HFFc6 (cell line): ENCODE data around the gene TUBB1. TPM values are rescaled to one million over a fixed set of nuclear protein-coding genes. Genes with fewer than 3 reads are reported as not detected.
A peak's percentile ranks its signal among the peaks of the same experiment; 100 is the strongest.

Source experiments
- DNase-seq: peaks from one replicate; pipeline ENCODE4 v3.0.0-alpha.2; 2018
- H3K27ac Mint-ChIP-seq: 2 replicates; pipeline ENCODE4 v1.8.0; 2020; ENCODE audit warnings: mild to moderate bottlenecking, mixed read lengths
- H3K27me3 Mint-ChIP-seq: 2 replicates; pipeline ENCODE4 v1.8.0; 2021; ENCODE audit warnings: mild to moderate bottlenecking, moderate library complexity, mixed read lengths; ENCODE audit not compliant: insufficient read depth
- H3K36me3 Mint-ChIP-seq: 2 replicates; pipeline ENCODE4 v1.8.0; 2021; ENCODE audit warnings: low read depth, mixed read lengths
- H3K4me1 Mint-ChIP-seq: 2 replicates; pipeline ENCODE4 v1.8.0; 2020; ENCODE audit warnings: low read depth, mixed read lengths
- H3K4me3 Mint-ChIP-seq: 2 replicates; pipeline ENCODE4 v1.8.0; 2020; ENCODE audit warnings: mild to moderate bottlenecking, moderate library complexity, mixed read lengths
- H3K9me3 Mint-ChIP-seq: 2 replicates; pipeline ENCODE4 v1.8.0; 2020; ENCODE audit warnings: mild to moderate bottlenecking, mixed read lengths
- CTCF ChIP-seq: fragments of 200-600 bp; sonication (generic); IDR thresholded peaks from 2 replicates; pipeline ENCODE4 v1.5.0; 2021; ENCODE audit warnings: antibody characterized with exemption, mild to moderate bottlenecking
- total RNA-seq, 6 experiments: library from RNA; stranded (reverse); fragmentation: NEBNext Ultra II Directional; extraction: Animal tissue kit (Norgen Biotek cat#: 25700); gene quantifications; 2 replicates in 1 of 6; 3 replicates in 5 of 6; pipeline ENCODE4 v1.2.3, GENCODE V29; 2021

Gene TUBB1
- total RNA-seq, 6 experiments from 2014 or later, result not detected

- no peak for TF ChIP-seq CTCF
- H3K9me3 Mint-ChIP-seq, result peaks cover 22% of the 10 kb centered on the region
- H3K4me1 Mint-ChIP-seq, result no peaks in the 10 kb centered on the region
- DNase-seq, result no peak
- H3K27me3 Mint-ChIP-seq, result peaks cover 22% of the 10 kb centered on the region
- no peak overlapping the region for H3K4me3 Mint-ChIP-seq
- no peak overlapping the region for H3K27ac Mint-ChIP-seq
- peaks cover 15% of the 10 kb centered on the region; the same call in 1 of the 2 replicates for H3K36me3 Mint-ChIP-seq
These were observed 45.4 kb upstream of the TUBB1 start for GRCh38 chr20:58973866-58974265.

GRCh38 chr20:58975353-58975752 lies 43.9 kb upstream of the TUBB1 start:
- no peak for DNase-seq
- Mint-ChIP-seq H3K4me3 (no peak overlapping the region), H3K4me1 (no peaks in the 10 kb centered on the region), H3K27ac (no peak overlapping the region), H3K9me3 (peaks cover 10% of the 10 kb centered on the region), H3K36me3 (peaks cover 8% of the 10 kb centered on the region; the same call in 1 of the 2 replicates), H3K27me3 (peaks cover 14% of the 10 kb centered on the region)
- TF ChIP-seq CTCF, result no peak

GRCh38 chr20:58976061-58976730 lies 43.0 kb upstream of the TUBB1 start:
- Mint-ChIP-seq H3K4me1 (no peaks in the 10 kb centered on the region), H3K27me3 (peaks cover 10% of the 10 kb centered on the region), H3K36me3 (peaks cover 8% of the 10 kb centered on the region; the same call in 1 of the 2 replicates), H3K27ac (no peak overlapping the region), H3K4me3 (no peak overlapping the region), H3K9me3 (peaks cover 10% of the 10 kb centered on the region)
- no peak for DNase-seq
- TF ChIP-seq CTCF, result no peak

GRCh38 chr20:58978351-58979190 lies 40.7 kb upstream of the TUBB1 start:
- H3K36me3 Mint-ChIP-seq, result peaks cover 15% of the 10 kb centered on the region
- peaks cover 10% of the 10 kb centered on the region for H3K4me1 Mint-ChIP-seq
- DNase-seq, result no peak
- no peak overlapping the region for H3K4me3 Mint-ChIP-seq
- peaks cover 3% of the 10 kb centered on the region for H3K27me3 Mint-ChIP-seq
- H3K9me3 Mint-ChIP-seq, result peaks cover 10% of the 10 kb centered on the region
- TF ChIP-seq CTCF, result no peak
- no peak overlapping the region for H3K27ac Mint-ChIP-seq

GRCh38 chr20:58980711-58981627 lies 38.3 kb upstream of the TUBB1 start, which contains the start of gene NELFCD:
Gene NELFCD, plus strand, starts transcription at chr20:58981256. Its CDS starts 54 bp downstream, at chr20:58981310.
- H3K36me3 Mint-ChIP-seq, result peaks cover 7% of the 10 kb centered on the region
- H3K9me3 Mint-ChIP-seq, result no peaks in the 10 kb centered on the region; the same call in 1 of the 2 replicates

More at GRCh38 chr20:58980711-58981627, 38.3 kb upstream of the TUBB1 start, which contains the start of gene NELFCD:
- peak; percentile 59 for DNase-seq
- no peak for TF ChIP-seq CTCF
- Mint-ChIP-seq H3K27me3 (peaks cover 2% of the 10 kb centered on the region), H3K27ac (peak within 1 kb of the TSS; percentile 68), H3K4me3 (peak within 1 kb of the TSS; percentile 94), H3K4me1 (peaks cover 22% of the 10 kb centered on the region)
